ENCODE measurements around the gene PGAP6. TPM values are rescaled to one million over a fixed set of nuclear protein-coding genes. Genes with fewer than 3 reads are reported as not detected.
A peak's percentile ranks its signal among the peaks of the same experiment; 100 is the strongest.
"Not testable (repeated sequence)": the region's sequence is repeated elsewhere in the genome, so short reads cannot be mapped to it uniquely, and the experiment has no call there.

Gene PGAP6
- total RNA-seq, 1 experiment from 2014 or later, result 111 TPM

GRCh38 chr16:371515-372301 is 10.1 kb downstream of the PGAP6 start:
- no peak for DNase-seq (ENCODE audit: low read depth)
- in situ Hi-C loops (cut with HindIII; ENCODE audit: low pct_unique_long_range_greater_than_20kb, low sequenced_read_pairs), result no loop called here

- in situ Hi-C loops (cut with HindIII; ENCODE audit: low pct_unique_long_range_greater_than_20kb, low sequenced_read_pairs), result no loop called here
- DNase-seq (ENCODE audit: low read depth), result no peak
Measured at GRCh38 chr16:370979-371514, 10.7 kb downstream of the PGAP6 start.

GRCh38 chr16:370443-370842 is 11.3 kb downstream of the PGAP6 start, which contains the start of gene MRPL28:
MRPL28 (minus strand) TSS chr16:370538; CDS start chr16:370218, 320 bp downstream.
- peak; percentile 96 for DNase-seq (ENCODE audit: low read depth)
- in situ Hi-C loops (cut with HindIII; ENCODE audit: low pct_unique_long_range_greater_than_20kb, low sequenced_read_pairs), result no loop called here

- DNase-seq (ENCODE audit: low read depth), result no peak
- in situ Hi-C loops (cut with HindIII; ENCODE audit: low pct_unique_long_range_greater_than_20kb, low sequenced_read_pairs), result no loop called here
Measured at GRCh38 chr16:369866-370436, 11.8 kb downstream of the PGAP6 start.

GRCh38 chr16:369275-369865 is 12.4 kb downstream of the PGAP6 start:
- DNase-seq (ENCODE audit: low read depth), result no peak
- in situ Hi-C loops (cut with HindIII; ENCODE audit: low pct_unique_long_range_greater_than_20kb, low sequenced_read_pairs), result no loop called here

GRCh38 chr16:368388-369158 is 13.2 kb downstream of the PGAP6 start:
- DNase-seq (ENCODE audit: low read depth), result no peak
- in situ Hi-C loops (cut with HindIII; ENCODE audit: low pct_unique_long_range_greater_than_20kb, low sequenced_read_pairs), result no loop called here

GRCh38 chr16:367333-367903 is 14.4 kb downstream of the PGAP6 start:
- no peak for DNase-seq (ENCODE audit: low read depth)
- in situ Hi-C loops (cut with HindIII; ENCODE audit: low pct_unique_long_range_greater_than_20kb, low sequenced_read_pairs), result no loop called here

GRCh38 chr16:366476-366875 is 15.3 kb downstream of the PGAP6 start:
- in situ Hi-C loops (cut with HindIII; ENCODE audit: low pct_unique_long_range_greater_than_20kb, low sequenced_read_pairs), result no loop called here
- DNase-seq (ENCODE audit: low read depth), result no peak

- in situ Hi-C loops (cut with HindIII; ENCODE audit: low pct_unique_long_range_greater_than_20kb, low sequenced_read_pairs), result no loop called here
- DNase-seq (ENCODE audit: low read depth), result no peak
Measured at GRCh38 chr16:364595-365491, 16.9 kb downstream of the PGAP6 start.

GRCh38 chr16:363766-364490 is 17.9 kb downstream of the PGAP6 start:
- in situ Hi-C loops (cut with HindIII; ENCODE audit: low pct_unique_long_range_greater_than_20kb, low sequenced_read_pairs), result no loop called here
- DNase-seq (ENCODE audit: low read depth), result no peak

- in situ Hi-C loops (cut with HindIII; ENCODE audit: low pct_unique_long_range_greater_than_20kb, low sequenced_read_pairs), result no loop called here
- DNase-seq (ENCODE audit: low read depth), result no peak
Measured at GRCh38 chr16:363110-363765, 18.5 kb downstream of the PGAP6 start.

GRCh38 chr16:362702-362999 is 19.1 kb downstream of the PGAP6 start:
- DNase-seq (ENCODE audit: low read depth); in situ Hi-C loops (cut with HindIII; ENCODE audit: low pct_unique_long_range_greater_than_20kb, low sequenced_read_pairs): not testable (repeated sequence)

- in situ Hi-C loops (cut with HindIII; ENCODE audit: low pct_unique_long_range_greater_than_20kb, low sequenced_read_pairs), result no loop called here
- DNase-seq (ENCODE audit: low read depth), result peak; percentile 77
Measured at GRCh38 chr16:361872-362701, 19.7 kb downstream of the PGAP6 start.

- in situ Hi-C loops (cut with HindIII; ENCODE audit: low pct_unique_long_range_greater_than_20kb, low sequenced_read_pairs), result no loop called here
- DNase-seq (ENCODE audit: low read depth), result no peak
Measured at GRCh38 chr16:361341-361871, 20.4 kb downstream of the PGAP6 start.

GRCh38 chr16:360698-361336 is 21.0 kb downstream of the PGAP6 start:
- DNase-seq (ENCODE audit: low read depth), result no peak
- in situ Hi-C loops (cut with HindIII; ENCODE audit: low pct_unique_long_range_greater_than_20kb, low sequenced_read_pairs), result no loop called here

Data from Caki2 (cell line).